Measurements from ENCODE around the gene AP1G2. TPM values are rescaled to one million over a fixed set of nuclear protein-coding genes. Genes with fewer than 3 reads are reported as not detected.

The AP1G2 gene
- total and polyA plus RNA-seq, 2 of the 13 experiments (the other 11 are each of a cell fraction or from before 2014, with no cell fraction given) = 96.9 to 611 TPM

DNA sequence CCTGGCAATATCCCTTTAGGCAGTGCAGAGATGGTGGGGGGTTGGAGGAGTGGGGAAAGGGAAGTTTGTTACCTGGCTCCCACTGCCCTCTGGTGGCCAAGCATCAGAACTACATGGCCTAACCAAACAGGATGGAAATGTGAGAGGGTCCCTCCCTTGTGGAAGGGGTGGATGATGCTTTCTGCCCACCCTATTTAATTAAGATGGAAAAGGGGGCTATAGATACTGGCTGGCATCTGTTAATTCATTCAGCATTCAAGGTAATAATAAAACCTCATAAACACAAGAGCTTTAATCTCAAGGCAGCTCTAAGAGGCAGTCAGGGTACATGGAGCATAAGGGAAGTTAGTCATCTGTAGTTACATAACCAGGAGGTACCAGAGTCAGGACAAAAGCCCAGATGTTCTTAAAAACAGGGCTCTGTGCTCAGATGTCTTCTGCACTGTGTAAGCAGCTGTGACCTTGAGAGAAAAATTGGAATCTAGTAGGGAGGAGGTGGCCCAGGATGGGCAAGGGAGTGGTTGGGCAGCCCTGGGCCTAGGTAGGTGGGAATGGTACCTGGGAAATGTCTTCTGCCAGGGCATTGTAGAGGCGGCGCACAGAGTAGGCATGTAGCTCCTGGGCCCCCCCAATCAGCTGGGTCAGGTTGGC, 4.6 kb downstream of the AP1G2 start (continued):
- TF ChIP-seq ZNF543 (CRISPR knock-in tag; IDR thresholded peaks at IDR 0.05) (0 out of 2 replicates have a peak, but pooled peaks have one; percentile 19), ZNF703 (CRISPR knock-in tag; IDR thresholded peaks at IDR 0.05; ENCODE audit: borderline replicate concordance) (0 out of 2 replicates have a peak, but pooled peaks have one; percentile 30), ZNF12 (CRISPR knock-in tag; IDR thresholded peaks at IDR 0.05) (peak; percentile 39; the same call in 1 of the 2 replicates), SRY (CRISPR knock-in tag; IDR thresholded peaks at IDR 0.05) (0 out of 2 replicates have a peak, but pooled peaks have one; percentile 16), STAG1 (CRISPR knock-in tag; IDR thresholded peaks at IDR 0.05) (peak; percentile 91), POLR2G (IDR thresholded peaks at IDR 0.05; ENCODE audit: low read depth, low read length) (peak; percentile 24; the same call in 1 of the 2 replicates), CHCHD3 (CRISPR knock-in tag; IDR thresholded peaks at IDR 0.05) (0 out of 2 replicates have a peak, but pooled peaks have one; percentile 42), MYNN (CRISPR knock-in tag; IDR thresholded peaks at IDR 0.05; ENCODE audit: low read depth) (peak; percentile 66; the same call in 1 of the 2 replicates), MLLT10 (CRISPR knock-in tag; IDR thresholded peaks at IDR 0.05) (no peak), MAF1 (CRISPR knock-in tag; IDR thresholded peaks at IDR 0.05; ENCODE audit: borderline replicate concordance) (no peak), SIN3B (IDR thresholded peaks at IDR 0.05; ENCODE audit: low read length) (peak; percentile 40; the same call in 1 of the 2 replicates), ZNF329 (CRISPR knock-in tag; IDR thresholded peaks at IDR 0.05; ENCODE audit: low read depth) (0 out of 2 replicates have a peak, but pooled peaks have one; percentile 73), SP2 (CRISPR knock-in tag; IDR thresholded peaks at IDR 0.05) (no peak)
- TF ChIP-seq, protein P1, sequence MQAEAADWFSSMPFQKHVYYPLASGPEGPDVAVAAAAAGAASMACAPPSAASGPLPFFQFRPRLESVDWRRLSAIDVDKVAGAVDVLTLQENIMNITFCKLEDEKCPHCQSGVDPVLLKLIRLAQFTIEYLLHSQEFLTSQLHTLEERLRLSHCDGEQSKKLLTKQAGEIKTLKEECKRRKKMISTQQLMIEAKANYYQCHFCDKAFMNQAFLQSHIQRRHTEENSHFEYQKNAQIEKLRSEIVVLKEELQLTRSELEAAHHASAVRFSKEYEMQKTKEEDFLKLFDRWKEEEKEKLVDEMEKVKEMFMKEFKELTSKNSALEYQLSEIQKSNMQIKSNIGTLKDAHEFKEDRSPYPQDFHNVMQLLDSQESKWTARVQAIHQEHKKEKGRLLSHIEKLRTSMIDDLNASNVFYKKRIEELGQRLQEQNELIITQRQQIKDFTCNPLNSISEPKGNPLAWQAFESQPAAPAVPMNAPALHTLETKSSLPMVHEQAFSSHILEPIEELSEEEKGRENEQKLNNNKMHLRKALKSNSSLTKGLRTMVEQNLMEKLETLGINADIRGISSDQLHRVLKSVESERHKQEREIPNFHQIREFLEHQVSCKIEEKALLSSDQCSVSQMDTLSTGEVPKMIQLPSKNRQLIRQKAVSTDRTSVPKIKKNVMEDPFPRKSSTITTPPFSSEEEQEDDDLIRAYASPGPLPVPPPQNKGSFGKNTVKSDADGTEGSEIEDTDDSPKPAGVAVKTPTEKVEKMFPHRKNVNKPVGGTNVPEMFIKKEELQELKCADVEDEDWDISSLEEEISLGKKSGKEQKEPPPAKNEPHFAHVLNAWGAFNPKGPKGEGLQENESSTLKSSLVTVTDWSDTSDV (CRISPR knock-in tag; IDR thresholded peaks at IDR 0.05) = 0 out of 2 replicates have a peak, but pooled peaks have one; percentile 14
- TF ChIP-seq, protein P2, sequence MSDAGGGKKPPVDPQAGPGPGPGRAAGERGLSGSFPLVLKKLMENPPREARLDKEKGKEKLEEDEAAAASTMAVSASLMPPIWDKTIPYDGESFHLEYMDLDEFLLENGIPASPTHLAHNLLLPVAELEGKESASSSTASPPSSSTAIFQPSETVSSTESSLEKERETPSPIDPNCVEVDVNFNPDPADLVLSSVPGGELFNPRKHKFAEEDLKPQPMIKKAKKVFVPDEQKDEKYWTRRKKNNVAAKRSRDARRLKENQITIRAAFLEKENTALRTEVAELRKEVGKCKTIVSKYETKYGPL (CRISPR knock-in tag; IDR thresholded peaks at IDR 0.05) = 0 out of 2 replicates have a peak, but pooled peaks have one; percentile 50
- TF ChIP-seq, protein P3, sequence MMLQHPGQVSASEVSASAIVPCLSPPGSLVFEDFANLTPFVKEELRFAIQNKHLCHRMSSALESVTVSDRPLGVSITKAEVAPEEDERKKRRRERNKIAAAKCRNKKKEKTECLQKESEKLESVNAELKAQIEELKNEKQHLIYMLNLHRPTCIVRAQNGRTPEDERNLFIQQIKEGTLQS (CRISPR knock-in tag; IDR thresholded peaks at IDR 0.05) = no peak
- TF ChIP-seq, protein P4, sequence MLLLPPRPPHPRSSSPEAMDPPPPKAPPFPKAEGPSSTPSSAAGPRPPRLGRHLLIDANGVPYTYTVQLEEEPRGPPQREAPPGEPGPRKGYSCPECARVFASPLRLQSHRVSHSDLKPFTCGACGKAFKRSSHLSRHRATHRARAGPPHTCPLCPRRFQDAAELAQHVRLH (CRISPR knock-in tag; IDR thresholded peaks at IDR 0.05; ENCODE audit: borderline replicate concordance, low read depth) = 0 out of 2 replicates have a peak, but pooled peaks have one; percentile 64
- TF ChIP-seq, protein P5, sequence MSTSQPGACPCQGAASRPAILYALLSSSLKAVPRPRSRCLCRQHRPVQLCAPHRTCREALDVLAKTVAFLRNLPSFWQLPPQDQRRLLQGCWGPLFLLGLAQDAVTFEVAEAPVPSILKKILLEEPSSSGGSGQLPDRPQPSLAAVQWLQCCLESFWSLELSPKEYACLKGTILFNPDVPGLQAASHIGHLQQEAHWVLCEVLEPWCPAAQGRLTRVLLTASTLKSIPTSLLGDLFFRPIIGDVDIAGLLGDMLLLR (CRISPR knock-in tag; IDR thresholded peaks at IDR 0.05) = no peak
- TF ChIP-seq, protein P6, sequence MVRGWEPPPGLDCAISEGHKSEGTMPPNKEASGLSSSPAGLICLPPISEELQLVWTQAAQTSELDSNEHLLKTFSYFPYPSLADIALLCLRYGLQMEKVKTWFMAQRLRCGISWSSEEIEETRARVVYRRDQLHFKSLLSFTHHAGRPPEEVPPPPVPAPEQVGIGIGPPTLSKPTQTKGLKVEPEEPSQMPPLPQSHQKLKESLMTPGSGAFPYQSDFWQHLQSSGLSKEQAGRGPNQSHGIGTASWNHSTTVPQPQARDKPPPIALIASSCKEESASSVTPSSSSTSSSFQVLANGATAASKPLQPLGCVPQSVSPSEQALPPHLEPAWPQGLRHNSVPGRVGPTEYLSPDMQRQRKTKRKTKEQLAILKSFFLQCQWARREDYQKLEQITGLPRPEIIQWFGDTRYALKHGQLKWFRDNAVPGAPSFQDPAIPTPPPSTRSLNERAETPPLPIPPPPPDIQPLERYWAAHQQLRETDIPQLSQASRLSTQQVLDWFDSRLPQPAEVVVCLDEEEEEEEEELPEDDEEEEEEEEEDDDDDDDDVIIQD (CRISPR knock-in tag; IDR thresholded peaks at IDR 0.05; ENCODE audit: low read depth) = peak; percentile 63; the same call in 1 of the 2 replicates
- TF ChIP-seq, protein P7, sequence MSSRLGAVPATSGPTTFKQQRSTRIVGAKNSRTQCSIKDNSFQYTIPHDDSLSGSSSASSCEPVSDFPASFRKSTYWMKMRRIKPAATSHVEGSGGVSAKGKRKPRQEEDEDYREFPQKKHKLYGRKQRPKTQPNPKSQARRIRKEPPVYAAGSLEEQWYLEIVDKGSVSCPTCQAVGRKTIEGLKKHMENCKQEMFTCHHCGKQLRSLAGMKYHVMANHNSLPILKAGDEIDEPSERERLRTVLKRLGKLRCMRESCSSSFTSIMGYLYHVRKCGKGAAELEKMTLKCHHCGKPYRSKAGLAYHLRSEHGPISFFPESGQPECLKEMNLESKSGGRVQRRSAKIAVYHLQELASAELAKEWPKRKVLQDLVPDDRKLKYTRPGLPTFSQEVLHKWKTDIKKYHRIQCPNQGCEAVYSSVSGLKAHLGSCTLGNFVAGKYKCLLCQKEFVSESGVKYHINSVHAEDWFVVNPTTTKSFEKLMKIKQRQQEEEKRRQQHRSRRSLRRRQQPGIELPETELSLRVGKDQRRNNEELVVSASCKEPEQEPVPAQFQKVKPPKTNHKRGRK (CRISPR knock-in tag; IDR thresholded peaks at IDR 0.05) = peak; percentile 31; the same call in 1 of the 2 replicates
